Measurements from ENCODE around the gene FYB1. TPM values are rescaled to one million over a fixed set of nuclear protein-coding genes. Genes with fewer than 3 reads are reported as not detected.

FYB1 gene
- total and polyA plus RNA-seq, 2 donors: 52.9 to 71.8 TPM

DNA sequence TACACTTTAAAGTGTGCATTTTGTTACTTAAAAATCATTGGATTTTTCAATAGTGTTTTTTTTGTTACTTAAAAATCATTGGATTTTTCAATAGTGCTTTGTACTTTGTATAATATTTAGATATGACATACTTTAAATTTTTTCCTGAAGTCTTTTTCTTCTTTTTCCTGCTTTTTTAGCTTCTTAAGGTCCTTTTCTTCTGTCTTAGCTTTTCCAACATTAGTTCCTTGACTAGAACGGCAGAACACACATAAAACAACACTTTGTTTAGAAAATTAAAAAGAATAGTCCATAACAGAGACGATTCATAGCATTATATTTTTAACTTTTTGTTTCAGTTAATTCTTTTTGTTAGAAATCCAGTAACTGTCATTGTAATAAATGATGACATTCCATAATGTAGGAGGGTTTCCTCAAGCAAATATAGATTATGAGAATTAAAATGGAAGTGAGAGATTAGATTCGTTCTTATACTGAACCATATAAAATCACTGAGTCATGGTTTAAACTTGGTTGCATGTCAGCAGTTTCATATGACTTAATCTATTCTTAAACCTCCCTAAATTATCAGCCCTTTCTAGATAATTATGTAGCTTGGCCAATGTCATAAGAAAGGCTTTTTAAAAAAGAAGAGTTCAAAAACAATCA lies 99.8 kb downstream of the FYB1 start:
- no peaks in the 10 kb centered on the region for H3K4me1 ChIP-seq (ENCODE audit: control insufficient read depth in 2 of 2, insufficient read depth in 2 of 2, low read length in 2 of 2)
- no peak for DNase-seq (ENCODE audit: low read depth in 6 of 9, low spot score in 9 of 9)
- no peaks in the 10 kb centered on the region for H3K27me3 ChIP-seq (ENCODE audit: control insufficient read depth in 2 of 2, insufficient read depth in 1 of 2, low read length in 1 of 2)
- H3K4me3 ChIP-seq (ENCODE audit: low read length in 2 of 2): no peak overlapping the region
- no peaks in the 10 kb centered on the region for H3K9me3 ChIP-seq (ENCODE audit: control insufficient read depth in 2 of 2, insufficient read depth in 1 of 2, low read length in 1 of 2)
- no peak overlapping the region for H3K27ac ChIP-seq (ENCODE audit: low read depth in 1 of 2, low read length in 1 of 2)
- 98% methylated on average over 3 of the region's 3 CpGs for WGBS
- H3K36me3 ChIP-seq (ENCODE audit: control insufficient read depth in 2 of 2, insufficient read depth in 2 of 2, low read length in 1 of 2): peaks cover 14 to 78% of the 10 kb centered on the region in 2 donors

DNA sequence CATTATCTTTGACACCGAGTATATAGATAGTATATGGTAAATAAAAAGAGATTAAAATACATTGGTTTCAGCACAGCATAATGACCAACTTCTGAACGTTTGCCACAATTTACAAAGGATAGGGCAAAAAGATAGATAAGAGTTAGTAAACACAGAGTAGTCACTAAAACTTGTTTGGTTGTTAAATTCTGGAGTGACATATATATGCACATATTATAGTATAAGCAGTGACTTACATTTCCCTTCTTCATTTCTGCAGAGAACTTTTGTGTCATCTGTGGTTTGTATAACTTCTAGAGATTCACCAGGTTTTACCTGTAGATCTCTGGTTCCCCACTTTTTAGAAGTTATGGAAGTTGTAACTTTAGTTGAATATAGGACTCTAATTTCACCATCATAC lies 100.7 kb downstream of the FYB1 start:
- Histone ChIP-seq H3K36me3 (ENCODE audit: control insufficient read depth in 2 of 2, insufficient read depth in 2 of 2, low read length in 1 of 2) (peaks cover 17 to 74% of the 10 kb centered on the region in 2 donors), H3K4me1 (ENCODE audit: control insufficient read depth in 2 of 2, insufficient read depth in 2 of 2, low read length in 2 of 2) (no peaks in the 10 kb centered on the region), H3K4me3 (ENCODE audit: low read length in 2 of 2) (no peak overlapping the region), H3K27me3 (ENCODE audit: control insufficient read depth in 2 of 2, insufficient read depth in 1 of 2, low read length in 1 of 2) (no peaks in the 10 kb centered on the region), H3K9me3 (ENCODE audit: control insufficient read depth in 2 of 2, insufficient read depth in 1 of 2, low read length in 1 of 2) (no peaks in the 10 kb centered on the region), H3K27ac (ENCODE audit: low read depth in 1 of 2, low read length in 1 of 2) (no peak overlapping the region)
- WGBS: 96% methylated on average over 2 of the region's 2 CpGs
- no peak for DNase-seq (ENCODE audit: low read depth in 6 of 9, low spot score in 9 of 9)

DNA sequence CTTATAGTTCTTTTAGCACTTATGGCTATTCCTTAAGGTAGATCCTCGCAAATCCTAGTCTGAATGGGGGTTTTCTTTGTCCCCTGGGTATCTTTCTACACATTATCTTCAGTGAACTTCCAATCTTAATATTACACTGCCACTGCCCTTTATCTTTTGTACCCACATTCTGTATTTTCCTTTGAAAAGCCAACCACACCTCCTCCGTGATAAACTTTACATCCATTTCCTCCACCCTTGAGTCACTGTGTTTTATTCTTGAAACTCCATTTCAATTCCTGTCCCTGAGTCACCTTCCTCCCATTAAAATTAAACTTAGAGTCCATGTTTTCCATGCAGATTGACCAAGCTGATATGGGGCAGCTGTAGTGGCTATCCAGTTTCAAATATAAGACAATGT lies 102.0 kb downstream of the FYB1 start:
- 97% methylated on average over 2 of the region's 2 CpGs for WGBS
- H3K4me3 ChIP-seq (ENCODE audit: low read length in 2 of 2): no peak overlapping the region
- no peaks in the 10 kb centered on the region for H3K4me1 ChIP-seq (ENCODE audit: control insufficient read depth in 2 of 2, insufficient read depth in 2 of 2, low read length in 2 of 2)
- H3K36me3 ChIP-seq (ENCODE audit: control insufficient read depth in 2 of 2, insufficient read depth in 2 of 2, low read length in 1 of 2): peaks cover 17 to 78% of the 10 kb centered on the region in 2 donors
- H3K27ac ChIP-seq (ENCODE audit: low read depth in 1 of 2, low read length in 1 of 2): no peak overlapping the region
- no peaks in the 10 kb centered on the region for H3K9me3 ChIP-seq (ENCODE audit: control insufficient read depth in 2 of 2, insufficient read depth in 1 of 2, low read length in 1 of 2)
- no peaks in the 10 kb centered on the region for H3K27me3 ChIP-seq (ENCODE audit: control insufficient read depth in 2 of 2, insufficient read depth in 1 of 2, low read length in 1 of 2)
- DNase-seq (ENCODE audit: low read depth in 6 of 9, low spot score in 9 of 9): no peak

DNA sequence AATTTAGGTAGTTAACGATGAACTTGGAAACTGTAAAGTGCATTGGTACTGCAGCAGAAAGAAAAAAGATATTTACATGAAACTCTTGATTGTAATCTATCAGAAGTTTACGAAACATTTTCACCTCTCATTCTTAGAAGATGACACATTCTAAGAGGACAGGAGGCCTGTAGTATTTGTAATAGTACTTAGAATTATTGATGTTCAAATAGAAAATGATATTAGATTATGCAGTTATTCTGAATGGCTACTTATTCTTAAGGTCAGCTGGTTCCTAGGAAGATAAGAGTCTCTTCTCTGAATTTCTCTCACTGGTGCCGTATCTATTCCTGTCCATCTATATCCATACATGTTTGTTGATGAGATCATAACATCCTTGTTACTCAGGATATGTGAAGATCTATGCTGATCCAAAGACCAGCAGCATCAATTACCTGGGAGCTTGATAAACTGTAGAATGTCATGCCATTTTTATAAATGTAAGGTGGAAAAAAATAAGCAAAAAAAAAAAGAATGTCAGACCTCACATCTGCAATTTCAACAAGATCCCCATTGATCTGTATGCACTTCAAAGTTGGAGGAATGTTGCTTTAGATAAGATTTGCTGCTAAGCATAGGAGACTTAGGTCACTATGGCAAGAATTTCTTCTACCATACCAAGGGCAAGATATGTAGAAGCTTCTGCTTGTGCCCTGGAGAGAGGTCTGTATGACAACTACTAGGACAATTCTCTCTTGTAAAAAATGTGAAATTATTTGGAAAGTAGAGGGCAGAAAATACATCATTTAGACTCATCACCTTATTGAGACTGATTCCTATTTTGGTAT lies 102.8 kb downstream of the FYB1 start:
- no peaks in the 10 kb centered on the region for H3K27me3 ChIP-seq (ENCODE audit: control insufficient read depth in 2 of 2, insufficient read depth in 1 of 2, low read length in 1 of 2)
- H3K36me3 ChIP-seq (ENCODE audit: control insufficient read depth in 2 of 2, insufficient read depth in 2 of 2, low read length in 1 of 2): peaks cover 14 to 70% of the 10 kb centered on the region in 2 donors
- DNase-seq (ENCODE audit: low read depth in 6 of 9, low spot score in 9 of 9): no peak
- H3K4me3 ChIP-seq (ENCODE audit: low read length in 2 of 2): no peak overlapping the region
- WGBS: 98% methylated on average over 3 of the region's 3 CpGs
- no peak overlapping the region for H3K27ac ChIP-seq (ENCODE audit: low read depth in 1 of 2, low read length in 1 of 2)
- H3K9me3 ChIP-seq (ENCODE audit: control insufficient read depth in 2 of 2, insufficient read depth in 1 of 2, low read length in 1 of 2): no peaks in the 10 kb centered on the region
- H3K4me1 ChIP-seq (ENCODE audit: control insufficient read depth in 2 of 2, insufficient read depth in 2 of 2, low read length in 2 of 2): no peaks in the 10 kb centered on the region

DNA sequence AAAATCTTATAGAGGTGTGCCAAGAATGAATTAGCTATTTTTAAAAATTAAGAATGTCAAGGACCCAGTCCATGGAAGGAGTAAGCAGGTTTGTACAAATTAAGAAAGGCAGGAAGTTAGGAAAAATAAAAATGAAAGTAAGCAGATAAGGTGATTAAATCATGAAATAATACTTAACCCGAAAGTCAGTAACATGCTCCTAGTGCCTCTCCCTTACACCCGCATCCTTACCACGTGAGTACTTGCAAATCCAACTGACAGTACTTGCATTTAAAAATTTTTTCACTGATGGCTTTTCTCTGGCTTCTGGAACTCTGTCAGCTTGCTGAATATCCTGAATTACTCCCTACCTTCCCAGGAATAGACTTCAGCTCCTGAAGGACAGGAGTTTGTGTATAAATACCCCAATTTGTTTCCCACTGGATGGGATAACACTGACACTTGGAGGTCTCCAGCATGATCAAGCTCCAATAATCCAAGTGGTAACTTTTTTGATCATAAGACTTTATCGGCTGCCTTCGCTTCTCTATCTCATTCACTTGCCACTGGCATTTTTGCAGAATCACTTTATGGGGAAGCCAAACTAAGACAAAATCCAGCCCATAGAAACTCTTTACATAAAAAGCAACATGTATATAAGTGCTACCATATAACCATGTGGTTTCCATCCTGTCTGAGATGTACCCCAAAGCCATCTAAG lies 103.6 kb downstream of the FYB1 start:
- H3K9me3 ChIP-seq (ENCODE audit: control insufficient read depth in 2 of 2, insufficient read depth in 1 of 2, low read length in 1 of 2): no peaks in the 10 kb centered on the region
- no peak for DNase-seq (ENCODE audit: low read depth in 6 of 9, low spot score in 9 of 9)
- 99% methylated on average over 5 of the region's 5 CpGs for WGBS
- no peaks in the 10 kb centered on the region for H3K27me3 ChIP-seq (ENCODE audit: control insufficient read depth in 2 of 2, insufficient read depth in 1 of 2, low read length in 1 of 2)
- no peaks in the 10 kb centered on the region for H3K4me1 ChIP-seq (ENCODE audit: control insufficient read depth in 2 of 2, insufficient read depth in 2 of 2, low read length in 2 of 2)
- H3K27ac ChIP-seq (ENCODE audit: low read depth in 1 of 2, low read length in 1 of 2): no peak overlapping the region
- H3K36me3 ChIP-seq (ENCODE audit: control insufficient read depth in 2 of 2, insufficient read depth in 2 of 2, low read length in 1 of 2): peaks cover 14 to 64% of the 10 kb centered on the region in 2 donors
- H3K4me3 ChIP-seq (ENCODE audit: low read length in 2 of 2): no peak overlapping the region

DNA sequence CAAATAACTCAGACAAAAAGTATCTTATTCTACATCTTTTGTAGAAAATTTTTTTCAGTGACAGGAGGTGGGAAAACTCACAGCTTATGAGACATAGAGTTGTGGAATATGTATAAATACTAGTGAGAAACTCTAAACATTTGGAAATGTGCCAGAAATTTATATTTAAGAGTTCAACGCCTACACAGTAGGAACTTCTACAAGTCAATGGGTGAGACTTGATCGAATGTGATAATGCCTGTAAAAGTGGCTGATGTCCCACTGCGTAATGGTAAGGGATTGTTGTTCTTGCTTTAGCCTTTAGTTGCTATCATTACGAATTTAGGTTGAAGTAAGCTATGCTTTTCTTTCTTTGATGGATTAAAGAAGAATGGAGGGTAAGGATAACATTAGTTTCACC lies 105.2 kb downstream of the FYB1 start:
- WGBS: 97% methylated on average over 4 of the region's 4 CpGs
- Histone ChIP-seq H3K27ac (ENCODE audit: low read depth in 1 of 2, low read length in 1 of 2) (no peak overlapping the region), H3K4me3 (ENCODE audit: low read length in 2 of 2) (no peak overlapping the region), H3K36me3 (ENCODE audit: control insufficient read depth in 2 of 2, insufficient read depth in 2 of 2, low read length in 1 of 2) (peaks cover 17 to 61% of the 10 kb centered on the region in 2 donors), H3K4me1 (ENCODE audit: control insufficient read depth in 2 of 2, insufficient read depth in 2 of 2, low read length in 2 of 2) (no peaks in the 10 kb centered on the region), H3K27me3 (ENCODE audit: control insufficient read depth in 2 of 2, insufficient read depth in 1 of 2, low read length in 1 of 2) (no peaks in the 10 kb centered on the region), H3K9me3 (ENCODE audit: control insufficient read depth in 2 of 2, insufficient read depth in 1 of 2, low read length in 1 of 2) (no peaks in the 10 kb centered on the region)
- DNase-seq (ENCODE audit: low read depth in 6 of 9, low spot score in 9 of 9): no peak

DNA sequence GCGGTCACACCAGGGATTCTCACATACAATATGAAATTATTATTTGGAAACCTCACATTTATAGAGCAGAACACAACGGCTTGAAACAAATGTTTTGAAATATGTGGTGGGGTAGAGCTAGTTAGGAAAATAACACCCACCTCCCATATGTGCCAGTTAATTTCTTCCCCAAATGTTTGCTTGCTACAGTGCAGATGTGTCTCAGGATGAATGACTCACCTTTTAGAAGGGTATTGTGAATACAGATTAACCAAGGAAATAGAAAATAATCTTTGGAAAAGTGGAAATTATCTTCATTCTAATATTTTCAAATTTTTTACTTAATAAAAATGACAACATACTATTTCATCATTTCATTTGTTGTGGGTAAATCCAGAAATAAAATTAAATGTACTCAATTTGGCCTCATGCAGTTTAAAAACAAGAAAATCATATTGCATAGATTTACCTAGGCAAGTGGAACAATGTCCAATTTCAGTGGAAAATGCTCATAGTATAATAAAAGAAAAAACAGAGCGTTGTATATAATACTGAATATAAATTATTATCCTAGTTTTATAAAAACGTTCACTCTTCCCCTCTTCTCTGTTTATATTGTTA lies 105.9 kb downstream of the FYB1 start:
- peaks cover 17 to 59% of the 10 kb centered on the region in 2 donors for H3K36me3 ChIP-seq (ENCODE audit: control insufficient read depth in 2 of 2, insufficient read depth in 2 of 2, low read length in 1 of 2)
- 97% methylated on average over 4 of the region's 4 CpGs for WGBS
- H3K27ac ChIP-seq (ENCODE audit: low read depth in 1 of 2, low read length in 1 of 2): no peak overlapping the region
- H3K27me3 ChIP-seq (ENCODE audit: control insufficient read depth in 2 of 2, insufficient read depth in 1 of 2, low read length in 1 of 2): no peaks in the 10 kb centered on the region
- no peak for DNase-seq (ENCODE audit: low read depth in 6 of 9, low spot score in 9 of 9)
- H3K4me1 ChIP-seq (ENCODE audit: control insufficient read depth in 2 of 2, insufficient read depth in 2 of 2, low read length in 2 of 2): no peaks in the 10 kb centered on the region
- no peak overlapping the region for H3K4me3 ChIP-seq (ENCODE audit: low read length in 2 of 2)
- H3K9me3 ChIP-seq (ENCODE audit: control insufficient read depth in 2 of 2, insufficient read depth in 1 of 2, low read length in 1 of 2): no peaks in the 10 kb centered on the region

DNA sequence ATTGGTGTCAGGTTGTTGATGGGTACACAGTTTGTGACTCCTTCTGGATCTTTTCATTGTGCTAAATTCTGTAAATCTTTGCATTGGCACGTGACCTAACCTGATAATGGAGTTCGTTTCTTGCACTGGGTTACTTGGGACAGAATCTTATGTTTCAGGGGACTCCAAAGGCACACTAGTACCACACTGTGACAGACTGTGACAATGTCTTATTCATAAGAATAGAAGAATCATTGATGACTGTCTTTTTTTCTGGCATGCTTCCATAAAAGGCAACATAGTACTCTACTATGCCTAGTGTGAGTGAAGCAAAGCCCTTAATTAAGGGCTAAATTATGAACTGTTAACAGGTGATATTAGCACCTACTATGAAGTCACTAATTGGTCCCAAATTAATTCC lies 109.8 kb downstream of the FYB1 start:
- no peak overlapping the region for H3K27ac ChIP-seq (ENCODE audit: low read depth in 1 of 2, low read length in 1 of 2)
- H3K9me3 ChIP-seq (ENCODE audit: control insufficient read depth in 2 of 2, insufficient read depth in 1 of 2, low read length in 1 of 2): no peaks in the 10 kb centered on the region
- WGBS: 97% methylated on average over 2 of the region's 2 CpGs
- no peak for DNase-seq (ENCODE audit: low read depth in 6 of 9, low spot score in 9 of 9)
- H3K36me3 ChIP-seq (ENCODE audit: control insufficient read depth in 2 of 2, insufficient read depth in 2 of 2, low read length in 1 of 2): peaks cover 6 to 50% of the 10 kb centered on the region in 2 donors
- H3K4me1 ChIP-seq (ENCODE audit: control insufficient read depth in 2 of 2, insufficient read depth in 2 of 2, low read length in 2 of 2): no peaks in the 10 kb centered on the region
- no peak overlapping the region for H3K4me3 ChIP-seq (ENCODE audit: low read length in 2 of 2)
- H3K27me3 ChIP-seq (ENCODE audit: control insufficient read depth in 2 of 2, insufficient read depth in 1 of 2, low read length in 1 of 2): no peaks in the 10 kb centered on the region

DNA sequence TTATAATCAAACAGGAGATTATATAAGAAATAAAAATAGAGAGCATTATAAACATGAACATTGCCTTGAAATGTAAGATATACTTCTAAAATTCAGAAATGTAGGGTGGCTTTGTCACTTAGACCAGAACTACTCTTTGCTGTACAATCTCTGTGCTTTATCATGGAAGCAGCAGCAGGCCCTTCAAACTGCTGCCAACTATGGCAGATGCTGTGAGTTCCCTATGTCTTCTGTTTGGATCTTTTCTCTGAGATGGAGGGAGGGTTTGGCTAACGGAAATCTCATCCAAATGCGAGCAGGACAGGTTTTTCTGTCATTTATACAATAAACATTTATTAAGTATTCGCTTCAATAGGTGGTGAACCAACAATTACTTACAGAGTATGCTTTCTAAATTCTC lies 110.4 kb downstream of the FYB1 start:
- DNase-seq (ENCODE audit: low read depth in 6 of 9, low spot score in 9 of 9): no peak

More for the DNA sequence above, 110.4 kb downstream of the FYB1 start:
- no peak overlapping the region for H3K4me3 ChIP-seq (ENCODE audit: low read length in 2 of 2)
- peaks cover 5 to 51% of the 10 kb centered on the region in 2 donors for H3K36me3 ChIP-seq (ENCODE audit: control insufficient read depth in 2 of 2, insufficient read depth in 2 of 2, low read length in 1 of 2)
- over 99% methylated on average over 3 of the region's 3 CpGs for WGBS
- no peaks in the 10 kb centered on the region for H3K9me3 ChIP-seq (ENCODE audit: control insufficient read depth in 2 of 2, insufficient read depth in 1 of 2, low read length in 1 of 2)
- no peaks in the 10 kb centered on the region for H3K27me3 ChIP-seq (ENCODE audit: control insufficient read depth in 2 of 2, insufficient read depth in 1 of 2, low read length in 1 of 2)
- no peak overlapping the region for H3K27ac ChIP-seq (ENCODE audit: low read depth in 1 of 2, low read length in 1 of 2)
- H3K4me1 ChIP-seq (ENCODE audit: control insufficient read depth in 2 of 2, insufficient read depth in 2 of 2, low read length in 2 of 2): no peaks in the 10 kb centered on the region
